Activated T-cell treated with anti-CD3 and anti-CD28 coated beads for 4 hours (primary cell): ENCODE results near the gene WWOX.

ENCODE experiments used
- DNase-seq: peaks from one replicate; pipeline ENCODE4 v3.0.0-alpha.2; 2020

Gene WWOX

DNA sequence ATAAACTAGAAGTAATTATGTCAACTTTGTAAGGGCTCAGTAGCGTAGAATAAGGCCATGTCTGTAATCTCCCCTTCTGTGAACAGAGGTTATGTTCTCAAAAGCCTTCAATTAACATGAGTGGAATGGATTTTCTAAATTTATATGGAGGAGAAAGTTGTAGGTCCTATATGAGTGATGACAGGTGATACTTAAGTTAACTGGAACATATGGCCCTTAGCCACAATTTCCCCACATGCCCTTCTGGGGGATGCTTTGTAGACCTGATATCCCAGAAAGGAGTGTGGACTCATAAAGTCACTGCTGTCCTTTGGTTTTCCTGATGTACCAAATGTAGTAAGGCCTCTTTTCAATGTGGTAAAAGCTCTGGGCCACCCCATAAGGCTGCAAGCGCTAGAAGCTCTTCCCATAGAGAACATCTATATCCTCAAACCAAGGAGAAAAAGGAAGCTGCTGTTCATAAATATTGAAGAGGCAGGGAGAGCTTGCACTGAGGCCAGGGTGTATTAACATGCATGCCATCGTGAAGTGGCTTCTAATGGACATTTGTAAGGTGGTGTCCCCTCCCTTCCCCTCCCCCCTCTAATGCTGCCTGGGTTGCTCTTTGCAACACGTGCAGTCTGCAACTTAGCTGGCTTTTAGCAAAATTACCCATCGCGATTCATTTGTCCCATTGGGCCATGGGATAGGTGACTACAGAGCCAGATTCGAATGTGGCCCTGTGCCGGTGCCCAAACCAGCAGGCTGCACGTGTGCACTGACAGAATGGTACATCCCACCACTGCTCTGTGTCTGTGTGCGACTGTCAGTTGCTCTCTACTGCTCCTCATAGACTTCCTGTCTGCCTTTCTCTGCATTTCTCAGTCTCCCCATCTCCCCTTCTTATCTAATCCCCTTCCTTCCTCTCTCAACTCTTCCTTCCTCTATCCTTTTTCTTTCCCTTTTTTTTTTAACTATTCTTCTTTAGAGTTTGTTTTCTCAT, 269.0 kb downstream of the WWOX start:
- DNase-seq: no peak

DNA sequence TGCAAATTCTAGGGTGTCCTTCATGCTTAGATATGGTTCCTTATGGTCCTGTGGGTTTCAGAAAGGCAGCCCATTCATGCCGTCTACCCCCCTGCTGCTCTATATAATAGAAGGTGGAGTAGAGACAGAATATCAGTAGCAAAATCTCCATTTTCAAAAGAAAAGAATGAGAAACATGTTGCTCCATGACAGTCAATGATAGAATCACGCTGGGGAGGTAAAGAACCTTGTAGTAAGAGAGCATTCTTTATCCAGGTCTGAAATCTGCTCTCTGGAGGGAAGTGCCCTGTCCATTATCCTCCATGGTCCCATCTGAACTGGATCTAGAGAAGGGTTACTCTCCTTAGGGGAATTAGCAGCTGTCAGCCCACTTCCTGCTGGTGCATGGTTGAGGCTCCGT, 272.8 kb downstream of the WWOX start:
- DNase-seq: no peak

DNA sequence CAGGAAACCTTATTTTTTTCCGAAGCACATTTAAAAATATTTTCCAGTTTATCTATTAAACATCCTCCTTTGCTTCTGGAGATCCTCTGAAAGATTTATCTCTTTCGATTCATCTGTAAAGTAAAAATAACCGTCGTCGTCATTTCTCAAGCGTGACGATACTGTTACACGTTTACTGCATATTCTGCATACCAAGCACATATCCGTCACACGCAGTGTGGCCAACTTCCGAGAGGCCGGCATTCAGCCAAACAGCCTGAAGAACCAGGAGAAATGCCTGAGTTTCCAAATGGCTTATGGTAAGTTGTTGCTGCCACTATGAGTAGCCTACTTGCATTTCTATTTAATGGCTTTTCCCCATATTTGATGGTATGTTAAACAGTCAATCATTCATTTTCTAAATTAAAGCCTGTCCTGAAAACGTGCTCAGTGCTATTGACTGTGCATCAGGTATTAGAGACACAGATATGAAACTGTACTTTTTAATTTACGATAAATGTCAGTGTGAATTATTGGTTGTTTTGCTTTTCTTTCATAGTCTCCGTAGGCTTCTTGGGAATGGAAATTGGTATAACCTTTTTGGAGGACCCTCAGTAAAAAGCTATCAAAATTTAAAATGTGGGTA, 275.7 kb downstream of the WWOX start:
- DNase-seq: no peak

DNA sequence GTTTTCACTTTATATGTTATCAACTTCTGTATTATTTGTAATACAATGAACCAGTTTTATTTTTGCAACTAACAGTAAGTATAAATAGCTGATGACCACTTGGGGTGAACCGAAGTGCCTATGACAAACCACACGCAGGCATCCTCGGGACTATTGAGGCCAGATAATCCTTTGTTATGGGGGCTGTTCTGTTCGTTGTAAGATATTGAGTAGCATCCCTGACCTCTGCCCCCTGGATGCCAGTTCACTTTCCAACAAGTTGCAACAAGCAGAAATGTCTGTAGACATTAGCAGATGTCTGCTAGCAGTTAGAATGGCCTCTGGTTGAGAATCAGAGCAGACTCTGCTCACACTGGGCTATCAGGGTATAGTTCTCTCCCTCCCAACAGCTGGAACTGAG, 277.0 kb downstream of the WWOX start:
- DNase-seq: no peak

GRCh38 chr16:78377312-78377711, 277.9 kb downstream of the WWOX start:
- no peak for DNase-seq

- DNase-seq: no peak
Observed at GRCh38 chr16:78381060-78381459, 281.6 kb downstream of the WWOX start.

DNA sequence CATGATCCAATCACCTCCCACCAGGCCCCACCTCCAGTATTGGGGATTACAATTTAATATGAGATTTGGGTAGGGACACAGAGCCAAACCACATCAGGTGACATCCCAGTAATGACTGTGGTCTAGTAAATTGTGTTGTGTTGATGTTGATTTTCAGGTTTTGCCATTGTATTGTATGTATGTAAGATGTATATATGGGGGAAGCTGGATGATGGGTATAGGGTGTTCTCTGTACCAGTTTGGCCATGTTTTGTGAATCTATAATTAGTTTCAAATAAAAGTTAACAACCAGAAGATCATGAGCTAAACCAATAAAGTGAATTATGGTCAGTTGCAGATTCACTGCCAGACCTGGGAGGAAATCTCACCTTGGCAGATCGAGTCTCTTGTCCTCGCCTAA, 283.7 kb downstream of the WWOX start:
- no peak for DNase-seq

- DNase-seq: no peak
Observed at GRCh38 chr16:78385086-78385805, 285.8 kb downstream of the WWOX start.

DNA sequence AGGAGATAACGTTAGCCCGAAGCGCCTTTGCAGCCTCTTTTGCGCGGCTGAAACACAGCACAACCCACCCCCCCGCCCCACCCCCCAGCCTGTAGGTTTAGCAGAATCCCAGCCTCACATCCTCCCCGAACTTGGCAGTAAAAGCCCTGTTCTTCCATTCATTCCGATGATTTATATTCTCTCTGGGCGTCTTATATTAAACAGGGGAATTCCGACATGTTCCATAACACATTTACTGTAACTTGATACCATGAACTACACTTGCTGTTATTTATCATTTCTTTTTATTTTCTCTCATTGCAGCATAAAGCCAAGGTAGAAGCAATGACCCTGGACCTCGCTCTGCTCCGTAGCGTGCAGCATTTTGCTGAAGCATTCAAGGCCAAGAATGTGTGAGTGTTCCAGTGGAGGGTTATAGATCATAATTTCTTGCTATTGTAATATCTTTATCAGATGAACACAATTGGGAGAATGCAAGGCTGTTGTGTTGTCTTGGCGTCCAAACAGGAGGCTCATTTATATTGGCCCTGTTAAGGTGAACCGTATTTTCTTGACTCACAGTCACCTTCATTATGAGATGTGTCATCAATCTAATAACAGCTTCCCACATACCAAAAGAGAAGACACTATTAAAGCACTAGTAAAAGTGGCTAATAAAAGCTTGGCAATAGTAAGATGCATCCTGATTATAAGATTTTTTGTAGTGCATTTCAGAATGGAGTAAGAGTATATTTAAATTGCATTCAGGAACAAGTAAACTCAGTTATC, 287.3 kb downstream of the WWOX start:
- no peak for DNase-seq

- DNase-seq: no peak
Observed at GRCh38 chr16:78389009-78389498, 289.6 kb downstream of the WWOX start.

DNA sequence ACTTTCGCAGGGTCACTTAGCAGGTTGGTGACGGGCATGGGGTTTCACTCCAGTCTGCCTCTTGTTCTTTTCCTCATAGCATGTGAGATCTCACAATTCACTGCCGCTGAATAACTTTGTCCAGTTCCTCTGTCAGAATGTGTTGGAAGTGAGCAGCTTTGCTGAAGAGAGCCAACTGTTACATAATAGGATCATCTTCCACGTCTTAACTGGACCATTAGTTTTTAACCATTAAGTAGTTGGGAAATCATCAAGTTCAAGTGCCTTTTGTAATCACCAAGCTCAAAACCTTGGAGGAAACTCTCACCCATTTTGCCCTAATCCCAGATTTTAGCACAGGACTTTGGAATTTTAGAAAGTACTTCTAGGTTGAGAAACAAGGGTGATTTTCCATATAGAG, 290.6 kb downstream of the WWOX start:
- DNase-seq: no peak

DNA sequence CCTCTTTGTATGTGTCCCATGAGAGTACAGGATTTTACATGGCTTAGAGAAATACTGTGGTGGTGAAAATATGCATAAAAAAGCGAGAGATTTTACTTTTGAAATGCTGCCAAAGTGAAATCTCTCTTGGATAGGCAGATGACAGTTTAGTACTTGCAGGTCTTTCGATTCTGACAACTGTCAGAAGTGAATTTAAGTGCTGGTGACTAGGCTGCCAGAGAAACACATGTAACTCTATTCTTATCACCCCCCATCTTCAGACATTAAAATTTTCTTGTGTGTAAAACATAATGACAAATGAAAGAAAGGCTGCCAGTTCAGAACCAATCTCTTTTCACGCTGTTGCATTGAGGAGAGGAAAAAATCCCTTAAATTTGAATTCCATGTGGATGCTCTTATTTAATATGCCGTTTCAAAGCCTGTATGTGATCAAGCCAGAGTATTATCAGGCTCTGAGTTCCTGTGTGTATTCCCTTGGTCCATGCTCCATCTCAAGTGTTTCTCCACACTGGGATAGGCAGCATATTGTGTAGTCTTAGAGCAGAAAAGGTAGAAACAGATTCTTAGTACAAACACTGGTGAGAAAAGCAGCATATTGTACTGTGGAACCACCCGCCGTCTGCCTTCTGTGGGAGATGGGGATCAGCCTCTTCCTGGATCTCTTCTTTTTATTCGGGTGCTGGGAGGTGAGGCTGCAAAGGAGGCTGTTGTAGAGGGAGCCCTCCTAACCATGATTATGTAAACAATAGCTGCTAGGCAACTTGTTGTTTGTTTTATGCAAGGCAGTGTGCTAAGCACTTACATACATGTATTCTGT, 291.3 kb downstream of the WWOX start:
- no peak for DNase-seq

DNA sequence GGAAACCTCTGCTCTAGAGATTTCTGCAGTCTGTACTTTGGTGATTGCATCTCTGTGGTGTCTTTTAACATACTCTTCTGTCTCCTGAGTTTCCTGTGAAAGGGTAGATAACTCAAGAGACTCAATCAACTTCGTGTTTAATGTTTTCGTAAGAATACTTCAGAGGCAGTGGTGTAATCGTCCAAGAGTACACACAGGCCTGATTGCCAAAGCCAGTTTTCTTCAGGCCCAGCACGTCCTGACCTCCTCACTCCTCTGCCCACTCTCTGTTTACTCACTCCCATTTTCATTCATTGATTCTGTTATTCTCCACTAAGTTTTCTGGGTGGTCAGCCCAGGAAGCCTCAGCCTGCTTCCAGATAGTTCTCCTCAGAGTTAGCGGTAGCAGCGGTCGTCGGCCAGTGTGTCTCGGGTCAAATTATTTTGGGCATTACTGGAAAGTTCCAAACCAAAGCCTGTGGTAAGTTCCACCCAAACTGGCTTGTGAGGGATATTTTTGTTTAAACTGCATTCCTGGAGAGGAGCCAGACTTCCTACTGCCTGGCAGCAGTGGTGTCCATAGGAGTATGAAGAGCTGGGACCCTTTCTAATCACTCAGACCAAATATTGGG, 293.2 kb downstream of the WWOX start:
- no peak for DNase-seq

GRCh38 chr16:78395035-78395434, 295.6 kb downstream of the WWOX start:
- DNase-seq: no peak

- no peak for DNase-seq
Observed at GRCh38 chr16:78396046-78396445, 296.6 kb downstream of the WWOX start.

DNA sequence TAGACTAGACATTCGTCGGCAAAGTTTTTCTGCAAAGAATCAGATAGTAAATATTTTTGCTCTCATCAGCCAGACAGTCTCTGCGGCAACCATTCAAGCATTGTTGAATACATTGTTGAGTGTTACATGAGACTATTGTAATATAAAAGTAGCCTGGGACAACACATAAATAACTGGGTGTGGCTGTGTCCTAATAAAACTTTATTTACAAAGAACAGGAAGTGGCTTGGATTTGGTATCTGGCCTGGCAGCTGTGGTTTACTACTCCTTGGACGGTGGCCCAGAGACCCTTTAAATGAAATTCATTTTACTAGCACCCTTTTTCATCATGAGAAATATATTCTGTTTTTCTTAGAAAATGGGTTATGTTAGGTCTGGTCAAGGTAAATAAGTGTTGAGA, 297.2 kb downstream of the WWOX start:
- DNase-seq: no peak

- no peak for DNase-seq
Observed at GRCh38 chr16:78399384-78399783, 299.9 kb downstream of the WWOX start.

GRCh38 chr16:78402833-78403232, 303.4 kb downstream of the WWOX start:
- DNase-seq: no peak

DNA sequence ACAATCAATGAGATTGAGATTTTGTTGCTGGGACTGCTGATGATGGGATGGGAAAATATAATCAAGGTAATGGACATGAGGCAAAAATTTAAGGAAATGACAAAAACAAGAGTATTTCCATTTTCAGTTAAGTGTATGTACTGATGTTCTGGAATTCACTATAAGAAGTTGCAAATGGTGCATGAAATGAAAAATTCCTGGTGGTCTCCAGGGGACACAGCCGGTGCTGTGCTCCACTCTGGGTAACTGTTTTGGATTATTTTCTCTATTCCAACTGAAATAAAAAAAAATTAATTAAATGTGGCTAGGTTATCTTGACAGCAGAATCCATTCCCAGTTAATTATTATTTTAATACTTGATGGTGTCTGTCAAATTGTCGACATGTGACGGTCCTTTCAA, 305.6 kb downstream of the WWOX start:
- DNase-seq: no peak

- no peak for DNase-seq
Observed at GRCh38 chr16:78405833-78406232, 306.4 kb downstream of the WWOX start.

GRCh38 chr16:78407191-78407590, 307.7 kb downstream of the WWOX start:
- DNase-seq: no peak
